Sciatic nerve (tissue), 2 donors: ENCODE data around the gene LRPAP1. TPM values are rescaled to one million over a fixed set of nuclear protein-coding genes. Genes with fewer than 3 reads are reported as not detected.

ENCODE experiments used
- ATAC-seq: fragments of 200-7000 bp; cut with Tn5 transposase; one replicate; pipeline ENCODE4 v1.9.1; 2020; ENCODE audit warnings: mild to moderate bottlenecking, moderate library complexity
- DNase-seq: peaks from one replicate; pipeline ENCODE4 v3.0.0-alpha.2; 2020; ENCODE audit warnings: low spot score
- intact Hi-C: fragments of 100-400 bp; cut with DNase I; formaldehyde crosslinking; loops from one replicate; pipeline ENCODE4 v1.14.2; 2022
- total RNA-seq: library from RNA; stranded (reverse); fragmentation: NEBNext Ultra II Directional; extraction: Animal tissue kit (Norgen Biotek cat#: 25700); gene quantifications from one replicate; pipeline ENCODE4 v1.2.1, GENCODE V29; 2021
- donor health status: DM: no; HTN: no; CAD: no.
- donor health status: DM: no; HTN: no; CAD: no.

LRPAP1 gene
- total RNA-seq, 1 donor from 2014 or later, result 105 TPM

DNA sequence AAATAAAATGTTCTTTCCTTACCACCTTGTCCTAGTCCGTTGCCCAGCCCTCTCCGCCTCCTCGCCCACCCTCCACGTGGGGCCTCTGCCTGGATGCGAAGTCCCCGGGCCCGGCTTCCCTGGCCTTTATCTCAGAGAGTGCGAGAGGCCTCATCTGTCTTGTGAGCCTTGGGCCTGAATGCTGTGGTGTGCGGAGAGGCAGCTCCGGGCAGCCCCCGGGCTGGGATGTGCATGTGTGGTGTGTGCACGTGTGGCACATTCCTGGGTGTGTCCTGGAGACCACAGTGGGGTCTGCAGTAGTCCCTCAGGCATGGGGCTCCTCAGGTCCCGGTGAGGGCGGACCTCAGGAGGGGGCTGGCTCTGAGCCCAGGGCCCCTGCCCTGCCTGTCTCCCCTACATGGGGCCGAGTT lies 37.8 kb downstream of the LRPAP1 start:
- intact Hi-C loops, result no loop called here
- no peak for ATAC-seq
- DNase-seq, result no peak

DNA sequence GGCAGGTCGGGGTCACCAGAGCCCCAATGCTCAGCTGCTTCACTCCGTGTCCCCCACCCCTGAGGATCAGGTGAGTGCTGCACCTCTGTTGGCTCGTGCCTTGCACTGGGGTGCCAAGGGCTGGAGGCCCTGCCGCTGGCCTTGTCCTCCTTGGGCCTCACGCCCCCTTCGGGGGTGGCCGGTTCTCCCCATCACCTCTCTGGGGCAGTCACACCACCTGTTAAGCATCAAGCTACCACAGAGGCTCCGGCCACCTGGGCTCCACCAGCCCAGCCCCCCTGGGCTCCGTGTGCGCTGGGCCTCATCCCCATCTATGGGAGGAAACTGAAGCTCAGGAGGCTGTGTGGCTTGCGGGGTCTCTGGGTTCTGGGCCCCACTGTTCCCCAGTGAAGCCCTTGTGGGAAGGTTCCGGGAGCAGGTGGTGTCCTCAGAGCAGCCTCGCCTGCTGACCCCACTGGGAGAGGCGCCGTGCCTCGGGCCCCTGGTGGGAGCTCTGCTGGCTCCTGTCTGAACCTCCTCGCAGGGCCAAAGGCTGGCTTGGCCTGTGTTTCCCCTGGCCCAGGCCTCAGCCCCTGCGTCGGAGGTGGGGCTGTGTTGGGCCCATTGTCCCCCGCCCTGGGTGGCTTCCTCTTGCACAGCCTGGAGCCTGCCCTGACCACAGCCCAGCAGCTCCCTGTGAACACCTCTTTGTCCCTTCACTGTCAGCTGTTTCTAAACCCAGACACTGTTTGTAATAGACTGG lies 38.3 kb downstream of the LRPAP1 start:
- intact Hi-C loops, result no loop called here
- DNase-seq (no peak), ATAC-seq (no peak)

DNA sequence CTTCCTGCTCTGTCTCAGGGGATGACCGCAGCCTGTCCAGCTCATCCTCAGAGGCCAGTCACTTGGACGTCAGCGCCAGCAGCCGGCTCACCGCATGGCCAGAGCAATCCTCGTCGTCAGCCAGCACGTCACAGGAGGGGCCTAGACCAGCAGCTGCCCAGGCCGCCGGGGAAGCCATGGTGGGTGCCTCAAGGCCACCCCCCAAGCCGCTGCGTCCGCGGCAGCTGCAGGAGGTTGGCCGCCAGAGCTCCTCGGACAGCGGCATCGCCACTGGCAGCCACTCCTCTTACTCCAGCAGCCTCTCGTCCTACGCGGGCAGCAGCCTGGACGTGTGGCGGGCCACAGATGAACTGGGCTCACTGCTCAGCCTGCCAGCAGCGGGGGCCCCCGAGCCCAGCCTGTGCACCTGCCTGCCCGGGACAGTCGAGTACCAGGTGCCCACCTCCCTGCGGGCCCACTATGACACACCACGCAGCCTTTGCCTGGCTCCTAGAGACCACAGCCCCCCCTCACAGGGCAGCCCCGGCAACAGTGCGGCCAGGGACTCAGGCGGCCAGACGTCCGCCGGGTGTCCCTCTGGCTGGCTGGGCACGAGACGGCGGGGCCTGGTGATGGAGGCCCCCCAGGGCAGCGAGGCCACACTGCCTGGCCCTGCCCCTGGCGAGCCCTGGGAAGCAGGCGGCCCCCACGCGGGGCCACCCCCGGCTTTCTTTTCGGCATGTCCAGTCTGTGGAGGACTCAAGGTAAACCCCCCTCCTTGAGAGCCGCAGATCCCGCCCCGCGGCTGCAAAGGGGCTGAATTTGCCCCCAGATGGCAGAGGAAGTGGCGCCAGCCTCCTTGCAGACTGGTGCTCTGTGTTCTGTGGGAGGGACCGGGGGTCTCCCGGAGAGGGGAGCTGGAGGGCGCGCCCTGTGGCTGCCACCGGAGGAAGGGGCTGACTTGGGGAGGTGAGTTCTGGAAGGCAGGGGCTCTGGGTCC lies 39.2 kb downstream of the LRPAP1 start:
- DNase-seq (no peak), ATAC-seq (no peak)
- intact Hi-C loops, result no loop called here

DNA sequence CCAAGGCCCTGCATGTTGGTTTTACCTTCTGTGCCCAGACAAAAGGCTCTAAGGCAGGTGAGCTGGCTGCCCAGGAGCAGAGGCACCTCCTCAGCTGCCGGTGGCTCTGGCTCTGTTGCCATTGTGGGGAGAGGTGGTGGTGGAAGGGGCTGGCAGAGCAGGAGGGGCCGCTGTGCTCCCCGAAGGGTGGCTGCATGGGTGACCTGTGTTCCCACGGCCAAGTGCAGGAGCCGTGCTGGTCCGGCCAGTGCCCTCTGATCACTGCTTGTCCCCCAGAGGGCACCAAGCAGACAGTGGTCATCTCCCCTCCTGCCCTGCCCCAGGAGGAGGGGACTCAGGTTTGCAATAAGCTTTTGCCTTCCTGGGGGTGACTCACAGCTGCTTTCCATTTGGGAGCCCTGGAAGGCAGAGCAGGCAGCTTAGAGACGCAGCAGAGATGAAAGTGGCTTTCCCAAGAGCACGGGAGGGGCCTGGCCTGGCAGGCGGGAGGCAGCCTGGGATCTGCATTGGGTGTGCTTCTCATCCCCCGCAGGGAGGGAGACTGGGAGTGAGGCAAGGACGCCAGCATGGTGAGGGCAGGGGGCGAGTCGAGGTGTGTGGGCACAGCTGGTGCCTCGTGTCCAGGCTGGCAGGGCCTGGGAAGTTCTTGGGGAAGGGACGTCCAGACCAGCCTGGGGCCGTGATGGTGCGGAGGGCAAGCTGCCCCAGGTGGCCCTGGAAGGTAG lies 40.4 kb downstream of the LRPAP1 start:
- intact Hi-C loops, result no loop called here
- no peak for DNase-seq
- no peak for ATAC-seq

DNA sequence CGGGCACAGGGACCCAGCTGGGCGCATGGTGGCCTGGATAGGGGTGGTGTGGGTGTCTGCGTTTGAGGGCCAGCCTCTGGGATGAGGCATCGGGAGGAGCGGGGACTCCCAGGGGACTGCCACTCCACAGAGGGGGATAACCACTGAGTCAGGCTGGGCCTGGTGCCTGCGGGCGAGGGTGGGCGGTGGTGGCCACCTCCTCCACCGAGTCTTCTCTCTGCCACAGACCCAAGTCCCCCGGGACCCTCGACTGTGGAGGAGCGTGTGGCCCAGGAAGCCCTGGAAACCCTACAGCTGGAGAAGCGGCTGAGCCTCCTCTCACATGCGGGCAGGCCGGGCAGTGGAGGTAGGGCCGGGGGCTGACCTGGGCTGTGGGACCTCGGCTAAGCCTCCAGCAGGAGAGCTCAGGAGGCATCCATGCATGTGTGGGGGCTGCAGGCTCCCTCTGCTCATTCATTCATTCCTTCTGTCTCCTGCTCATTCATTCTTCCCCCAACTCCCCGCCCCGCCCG lies 42.7 kb downstream of the LRPAP1 start:
- no peak for ATAC-seq
- intact Hi-C loops, result no loop called here

DNA sequence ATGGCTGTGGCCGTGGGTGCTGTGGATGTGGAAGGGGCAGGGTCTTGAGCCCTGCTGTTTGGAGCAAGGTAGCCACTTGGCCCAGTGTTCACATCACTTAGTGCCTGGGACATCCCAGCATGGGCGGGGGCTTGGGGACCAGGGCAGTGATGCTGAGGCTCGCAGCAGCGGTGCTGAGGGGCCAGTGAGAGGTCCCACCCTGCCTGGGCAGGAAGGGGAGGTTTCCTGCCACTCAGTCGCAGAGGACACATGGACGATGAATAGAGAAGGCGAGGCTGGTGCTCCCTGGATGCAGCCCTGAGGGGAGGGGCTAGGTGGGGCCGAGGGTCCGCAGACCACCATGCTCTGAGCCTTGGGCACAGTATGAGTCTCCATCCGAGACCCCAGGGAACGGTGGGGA lies 43.4 kb downstream of the LRPAP1 start:
- ATAC-seq, result no peak
- no peak for DNase-seq
- intact Hi-C loops, result no loop called here

More for the DNA sequence above, 42.7 kb downstream of the LRPAP1 start:
- DNase-seq, result no peak

DNA sequence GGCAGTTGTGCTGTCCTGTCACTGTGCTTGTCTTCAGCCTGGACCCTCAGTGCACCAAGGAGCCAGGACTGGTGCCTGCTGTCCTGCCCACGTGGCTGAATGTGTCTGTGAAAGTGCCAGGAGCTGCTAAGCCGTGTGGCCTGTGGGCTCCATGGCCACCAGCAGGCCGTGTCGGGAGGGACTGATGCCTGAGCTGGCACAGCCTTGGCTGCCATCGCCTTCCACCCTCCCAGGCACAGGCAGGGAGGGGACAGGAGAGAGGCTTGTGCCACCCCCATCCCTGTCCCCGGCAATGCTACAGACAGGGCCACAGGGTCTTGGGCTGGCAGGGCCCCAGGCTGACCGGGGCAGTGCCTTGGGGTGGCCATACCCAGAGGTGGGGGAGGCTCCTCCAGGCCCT lies 44.4 kb downstream of the LRPAP1 start:
- intact Hi-C loops, result no loop called here
- peak; percentile 22 for ATAC-seq
- DNase-seq, result no peak

DNA sequence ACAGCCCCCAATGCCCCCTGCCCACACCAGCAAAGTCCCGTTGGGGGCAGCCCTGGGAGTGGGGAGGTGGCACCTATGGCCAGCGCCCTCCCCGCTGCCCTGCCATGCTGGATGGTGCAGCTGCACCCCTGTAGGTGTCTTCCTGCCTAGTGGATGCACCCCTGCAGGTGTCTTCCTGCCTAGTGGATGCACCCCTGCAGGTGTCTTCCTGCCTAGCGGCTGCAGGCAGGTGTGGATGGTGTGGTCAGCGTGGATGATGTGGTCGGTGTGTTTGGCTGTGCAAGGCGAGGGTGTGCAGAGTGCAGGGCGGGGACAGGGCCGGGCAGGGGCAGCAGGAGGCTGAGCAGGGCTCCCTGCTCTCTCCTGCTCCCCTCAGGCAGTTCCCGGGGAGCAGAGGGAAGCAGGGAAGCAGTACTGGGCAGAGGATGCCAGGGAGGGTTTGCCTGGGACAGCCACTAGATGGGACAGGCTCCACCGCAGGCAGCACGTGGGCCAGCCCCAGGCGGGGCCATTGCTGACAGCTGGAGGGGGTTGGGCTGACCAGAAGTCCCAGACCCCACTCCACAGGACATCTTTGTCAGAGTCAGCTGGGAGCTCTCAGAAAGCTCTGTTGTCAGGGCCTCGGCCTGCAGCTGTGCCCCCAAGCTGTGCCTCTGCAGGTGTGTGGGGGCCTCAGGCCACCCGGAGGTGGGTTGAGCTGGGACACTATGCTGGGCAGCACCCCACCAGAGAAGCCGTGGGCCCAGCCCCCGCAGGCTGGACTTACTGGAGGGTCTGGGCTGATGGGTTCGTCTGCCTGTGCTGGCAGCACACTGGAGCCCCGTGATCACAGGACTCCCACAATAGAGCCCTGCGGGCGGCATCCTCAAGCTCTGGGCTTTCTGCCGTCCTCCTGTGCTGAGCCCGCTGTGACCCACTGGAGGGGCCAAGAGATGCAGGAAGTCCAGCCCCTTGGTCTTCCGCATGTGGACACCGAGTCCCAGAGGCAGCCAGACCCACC lies 45.4 kb downstream of the LRPAP1 start:
- ATAC-seq, result no peak
- no peak for DNase-seq
- intact Hi-C loops, result no loop called here

DNA sequence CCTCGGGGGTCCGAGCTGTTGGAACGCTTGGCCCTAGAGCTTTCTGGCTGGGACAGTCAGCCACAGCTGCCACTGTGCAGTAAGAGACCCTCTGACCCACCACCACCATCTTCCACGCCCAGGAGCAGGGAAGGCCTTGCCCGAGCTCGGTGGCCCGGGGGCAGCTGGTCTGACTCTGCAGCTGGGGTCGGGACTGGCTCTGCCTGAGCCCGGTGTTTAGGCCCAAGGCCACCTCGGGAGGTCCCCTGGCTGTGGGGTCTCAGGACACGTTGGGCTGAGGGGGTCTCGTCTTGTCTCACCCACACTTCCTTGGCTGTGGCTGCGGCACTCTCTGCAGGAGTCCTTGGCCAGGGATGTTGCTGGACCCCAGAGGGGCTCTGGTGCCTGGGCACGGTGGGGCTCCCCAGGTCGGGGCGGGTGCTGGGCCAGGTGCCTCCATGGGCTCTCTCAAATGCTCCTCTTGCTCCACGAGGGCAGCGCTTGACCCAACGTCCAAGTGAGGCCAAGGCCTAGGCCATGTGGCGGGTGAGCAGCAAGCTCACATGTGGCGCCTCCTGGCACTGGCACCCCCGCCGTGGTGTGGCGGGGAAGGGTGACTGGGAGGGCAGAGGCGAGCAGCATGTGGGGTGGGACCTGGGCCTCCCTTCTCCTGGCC lies 46.2 kb downstream of the LRPAP1 start:
- DNase-seq, result no peak
- no peak for ATAC-seq
- intact Hi-C loops, result no loop called here

DNA sequence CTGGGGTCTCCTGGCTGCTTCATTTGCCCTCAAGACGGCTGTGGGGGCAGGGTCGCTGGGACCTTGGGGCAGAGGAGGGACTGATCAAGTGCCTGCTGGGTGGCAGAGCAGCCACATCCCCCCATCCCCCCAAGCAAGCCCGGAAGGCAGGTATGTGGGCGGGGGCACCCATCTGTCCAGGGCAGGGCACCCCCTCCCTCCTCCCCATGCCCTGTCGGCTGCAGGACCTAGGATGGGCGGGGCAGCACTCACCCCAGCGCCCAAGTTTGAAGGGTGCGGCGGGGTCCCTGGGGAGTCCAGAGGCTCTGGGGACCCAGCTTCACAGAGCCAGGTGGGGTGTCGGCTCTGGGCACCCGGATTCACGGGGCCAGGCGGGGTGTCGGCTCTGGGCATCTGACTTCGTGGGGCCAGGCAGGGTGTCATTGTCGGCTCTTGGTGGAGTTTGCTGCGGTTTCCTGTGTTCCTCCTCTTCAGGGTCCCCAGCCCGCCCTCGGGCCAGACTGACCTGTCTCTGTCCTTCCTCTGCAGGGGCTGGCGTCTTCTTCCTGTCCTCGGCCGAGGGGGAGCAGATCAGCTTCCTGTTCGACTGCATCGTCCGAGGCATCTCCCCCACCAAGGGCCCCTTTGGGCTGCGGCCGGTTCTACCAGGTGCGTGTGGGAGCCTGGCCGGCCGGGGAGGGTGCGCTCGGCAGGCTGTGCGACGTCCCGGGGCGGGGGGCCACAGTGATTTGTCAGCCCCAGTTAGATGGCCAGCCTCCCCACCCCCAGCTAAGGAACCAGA lies 47.0 kb downstream of the LRPAP1 start:
- no peak for ATAC-seq
- intact Hi-C loops, result no loop called here
- no peak for DNase-seq

DNA sequence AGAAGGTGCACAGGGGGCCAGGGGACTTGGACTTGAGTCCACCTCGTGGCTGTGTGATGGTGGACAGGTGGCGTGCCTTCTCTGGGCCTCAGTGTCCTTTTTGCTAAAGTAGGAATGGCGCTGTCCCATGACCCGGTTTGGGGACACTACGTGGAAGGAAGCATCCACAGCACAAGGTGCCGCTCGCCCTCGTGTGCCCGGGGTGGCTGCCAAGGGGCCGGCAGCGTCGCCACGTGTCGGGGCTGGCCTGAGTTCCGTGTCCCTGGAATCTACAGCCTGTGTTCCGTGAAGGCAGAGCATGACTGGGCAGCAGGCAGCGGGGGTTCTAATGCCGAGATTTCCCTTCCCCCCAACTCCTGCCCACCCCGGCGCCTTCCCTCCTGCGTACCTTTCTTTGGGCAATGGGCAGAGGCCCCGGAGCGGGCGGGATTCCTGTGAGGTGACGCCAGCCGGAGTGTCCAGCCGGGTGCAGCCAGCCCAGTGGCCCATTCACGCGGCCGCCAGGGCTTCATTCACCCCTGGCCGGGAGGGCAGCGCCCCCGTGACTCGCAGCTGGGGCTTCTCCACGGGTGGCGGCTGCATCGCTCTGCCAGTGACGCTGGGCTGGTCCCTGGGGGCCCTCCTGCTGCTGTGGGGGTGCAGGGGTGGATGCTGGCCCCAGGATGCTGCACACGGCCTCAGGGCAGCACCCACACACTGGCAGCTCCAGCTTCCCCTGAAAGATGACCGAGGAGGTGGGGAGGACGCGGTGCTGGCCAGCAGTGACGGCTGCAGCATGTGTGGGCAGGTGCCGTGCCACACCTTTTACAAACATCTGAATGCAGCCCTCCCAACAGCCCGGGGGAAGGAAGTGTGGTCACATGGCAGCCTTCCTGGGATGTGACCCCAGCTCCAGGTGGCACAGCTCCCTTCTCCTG lies 47.9 kb downstream of the LRPAP1 start:
- ATAC-seq (no peak), DNase-seq (no peak)
- intact Hi-C loops, result no loop called here

DNA sequence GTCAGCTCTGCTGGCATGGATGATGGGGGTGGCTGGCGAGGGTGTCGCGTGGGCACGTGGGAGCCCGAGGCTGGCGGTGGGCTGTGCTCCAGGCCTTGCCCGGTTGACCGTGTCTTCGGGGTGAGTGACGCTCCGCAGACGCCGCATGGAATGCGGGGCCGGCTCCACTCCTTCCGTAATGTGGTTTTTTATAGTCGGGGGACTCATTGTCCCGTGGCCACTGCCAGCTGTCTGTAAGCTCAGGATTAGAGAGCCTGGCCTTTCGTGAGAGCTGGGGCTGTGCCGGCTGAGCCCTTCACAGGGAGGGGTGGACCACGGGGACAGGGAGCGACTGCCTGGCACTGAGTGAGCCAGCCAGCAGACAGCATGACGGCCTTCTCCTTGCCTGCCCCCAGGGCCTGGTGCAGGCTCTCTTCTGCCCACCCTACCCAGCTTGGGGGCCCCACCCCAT lies 48.7 kb downstream of the LRPAP1 start:
- no peak for ATAC-seq
- no peak for DNase-seq

DNA sequence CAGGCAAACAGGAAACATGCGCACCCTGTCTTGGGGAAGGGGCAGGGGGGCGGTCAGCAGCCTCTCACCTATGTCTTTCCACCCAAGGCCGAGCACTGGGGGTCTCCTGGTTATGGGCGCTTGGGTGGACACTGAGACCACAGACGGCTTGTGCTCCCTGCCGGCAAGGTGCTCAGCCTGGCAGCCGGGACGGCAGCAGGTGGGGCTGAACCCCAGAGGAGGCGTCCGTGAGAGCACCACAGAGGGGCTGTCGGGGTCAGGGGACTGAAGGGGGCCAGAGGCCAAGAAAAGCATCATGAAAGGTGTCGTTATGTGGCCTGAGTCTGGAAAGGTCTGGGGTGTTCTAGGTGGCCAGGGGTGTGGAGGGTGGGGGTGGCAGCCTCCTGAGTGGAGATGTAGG lies 49.5 kb downstream of the LRPAP1 start:
- intact Hi-C loops, result no loop called here
- ATAC-seq, result no peak
- DNase-seq, result no peak

More for the DNA sequence above, 48.7 kb downstream of the LRPAP1 start:
- intact Hi-C loops, result no loop called here

DNA sequence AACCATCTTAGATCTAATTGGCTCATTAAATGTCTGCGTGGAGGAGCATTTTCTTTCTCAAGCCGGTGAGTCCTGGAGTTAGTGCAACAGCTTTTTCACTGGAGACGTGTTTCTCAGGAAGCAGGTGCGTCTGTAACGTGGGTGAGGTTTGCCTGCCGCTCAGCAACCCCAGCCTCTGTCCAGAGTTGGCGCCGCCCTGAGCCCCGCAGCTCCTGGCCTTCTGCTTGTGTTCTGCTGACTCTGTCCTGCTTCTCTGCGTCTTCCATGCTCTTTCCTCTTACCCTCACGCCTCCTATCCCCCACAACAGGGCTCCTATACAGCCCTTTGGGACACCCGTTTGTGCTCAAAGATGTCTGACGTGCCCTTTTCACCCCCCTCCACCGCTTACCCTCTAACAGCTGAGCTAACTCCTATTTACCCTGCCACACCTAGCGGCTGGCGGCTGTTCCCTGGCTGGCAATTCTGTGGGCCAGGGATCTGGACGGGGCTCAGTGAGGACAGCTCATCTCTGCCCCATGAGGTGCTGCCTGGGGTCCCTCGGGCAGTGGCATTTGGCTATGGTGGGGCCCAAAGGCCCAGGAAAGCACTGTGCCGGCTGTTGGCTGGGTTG lies 50.3 kb downstream of the LRPAP1 start:
- no peak for DNase-seq
- ATAC-seq, result no peak
- intact Hi-C loops, result no loop called here

DNA sequence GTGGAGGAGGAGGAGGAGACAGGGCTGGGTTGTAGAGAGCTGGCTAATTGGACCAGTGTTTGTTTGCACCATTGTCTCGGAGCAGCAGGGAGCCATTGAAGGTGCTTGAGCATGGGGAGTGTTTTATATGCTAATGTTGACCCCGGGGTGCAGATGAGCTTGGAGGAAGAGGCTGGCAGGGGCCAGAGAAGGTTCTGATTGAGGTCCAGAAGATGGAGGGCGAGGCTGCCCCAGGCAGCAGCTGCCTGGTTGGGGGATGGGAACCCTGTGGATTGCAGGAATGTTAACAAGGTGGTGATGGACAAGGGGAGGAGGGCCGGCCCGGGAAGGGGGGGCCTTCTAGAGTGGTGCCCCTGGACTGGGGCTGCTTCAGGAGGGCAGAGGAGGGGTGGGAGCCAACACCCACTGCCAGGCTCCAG lies 51.1 kb downstream of the LRPAP1 start:
- DNase-seq, result no peak
- ATAC-seq, result no peak
- intact Hi-C loops, result no loop called here
